NT2/D1 (cell line): Measurements from ENCODE around the gene DOCK3.

Source experiments
- SUZ12 ChIP-seq: IDR thresholded peaks from 2 replicates; pipeline ENCODE4 v1.6.1; 2011; ENCODE audit not compliant: insufficient read length, insufficient read depth; ENCODE audit errors: extremely low read depth
- YY1 ChIP-seq: IDR thresholded peaks from 2 replicates; pipeline ENCODE4 v1.6.1; 2011; ENCODE audit not compliant: insufficient read length, insufficient read depth
- ZNF274 ChIP-seq: IDR thresholded peaks from 2 replicates; pipeline ENCODE4 v1.6.1; 2011; ENCODE audit warnings: mild to moderate bottlenecking, low read depth, low read length

- peak; percentile 55 for TF ChIP-seq YY1
- no peak for TF ChIP-seq SUZ12
- TF ChIP-seq ZNF274, result no peak
Measured at GRCh38 chr3:51391075-51391565, 716.4 kb downstream of the DOCK3 start, which contains the start of gene RBM15B.
